PC-3 (cell line): Measurements from ENCODE around the gene EID3. TPM values are rescaled to one million over a fixed set of nuclear protein-coding genes. Genes with fewer than 3 reads are reported as not detected.

Source experiments
- ATAC-seq: fragments of 200-7000 bp; cut with Tn5 transposase; 2 replicates; pipeline ENCODE4 v1.9.1; 2020; ENCODE audit warnings: mild to moderate bottlenecking, moderate library complexity
- BruUV-seq: library from RNA; stranded (reverse); fragments of 400-500 nt; replicated peaks from 2 replicates; lab custom pipeline; 2021; lab: Mats Ljungman, UMichigan
- CTCF ChIA-PET: fragments of 300-600 bp; sonication (Branson Sonifier 250); formaldehyde crosslinking; loops from one replicate; lab custom pipeline; 2022; ENCODE audit warnings: antibody characterized with exemption; lab: Charles Lee
- POLR2A ChIA-PET: fragments of 300-600 bp; sonication (Branson Sonifier 250); formaldehyde crosslinking; loops from one replicate; lab custom pipeline; 2022; ENCODE audit warnings: antibody characterized with exemption; ENCODE audit not compliant: unreplicated experiment; lab: Charles Lee
- DNase-seq: peaks from one replicate; pipeline ENCODE4 v3.0.0-alpha.2; 2015
- H2AFZ ChIP-seq: fragments of 300-600 bp; sonication (generic); 2 replicates; pipeline ENCODE4 v1.6.0; 2016; ENCODE audit warnings: antibody characterized with exemption, low read length
- H3F3A ChIP-seq: fragments of 300-600 bp; sonication (generic); one replicate; pipeline ENCODE4 v1.6.0; 2017; ENCODE audit warnings: antibody characterized with exemption, low read length, control low read depth, mild to moderate bottlenecking; ENCODE audit not compliant: unreplicated experiment
- H3K27ac ChIP-seq: fragments of 300-600 bp; sonication (generic); 2 replicates; pipeline ENCODE4 v1.5.1; 2016; ENCODE audit warnings: mild to moderate bottlenecking, low read length
- H3K27me3 ChIP-seq: fragments of 300-600 bp; sonication (generic); 2 replicates; pipeline ENCODE4 v1.6.1; 2016; ENCODE audit warnings: low read length, mixed read lengths
- H3K36me3 ChIP-seq: fragments of 300-600 bp; sonication (generic); 2 replicates; pipeline ENCODE4 v1.6.1; 2016; ENCODE audit warnings: low read depth, mixed run types, low read length, mixed read lengths
- H3K4me1 ChIP-seq: fragments of 300-600 bp; sonication (generic); 2 replicates; pipeline ENCODE4 v1.5.1; 2016; ENCODE audit warnings: low read length; ENCODE audit not compliant: insufficient read depth
- H3K4me2 ChIP-seq: fragments of 300-600 bp; sonication (generic); 2 replicates; pipeline ENCODE4 v1.6.0; 2016; ENCODE audit warnings: low read length
- H3K4me3 ChIP-seq: fragments of 300-600 bp; sonication (generic); 2 replicates; pipeline ENCODE4 v1.5.1; 2016; ENCODE audit warnings: mild to moderate bottlenecking, low read length, mixed read lengths
- H3K79me2 ChIP-seq: fragments of 300-600 bp; sonication (generic); 2 replicates; pipeline ENCODE4 v1.6.1; 2017; ENCODE audit warnings: low read length, mixed read lengths
- H3K9ac ChIP-seq: fragments of 300-600 bp; sonication (generic); 2 replicates; pipeline ENCODE4 v1.6.0; 2016; ENCODE audit warnings: mild to moderate bottlenecking, low read length
- H3K9me2 ChIP-seq: fragments of 300-600 bp; sonication (generic); replicated peaks from 2 replicates; pipeline ENCODE4 v1.6.1; 2016; ENCODE audit warnings: mixed run types, low read length, mixed read lengths
- H3K9me3 ChIP-seq: fragments of 300-600 bp; sonication (generic); 2 replicates; pipeline ENCODE4 v1.6.1; 2016; ENCODE audit warnings: low read length, mixed read lengths
- H4K20me1 ChIP-seq: fragments of 300-600 bp; sonication (generic); 2 replicates; pipeline ENCODE4 v1.6.1; 2016; ENCODE audit warnings: low read length, mixed read lengths
- EZH2 ChIP-seq: fragments of 300-600 bp; sonication (generic); IDR thresholded peaks from one replicate; pipeline ENCODE4 v1.6.1; 2017; ENCODE audit warnings: antibody characterized with exemption, mild to moderate bottlenecking, low read length; ENCODE audit not compliant: unreplicated experiment
- EZH2phosphoT487 ChIP-seq: fragments of 300-600 bp; sonication (generic); IDR thresholded peaks from 2 replicates; pipeline ENCODE4 v1.6.1; 2018; ENCODE audit warnings: mild to moderate bottlenecking, antibody characterized with exemption, low read length, borderline replicate concordance
- intact Hi-C: fragments of 100-400 bp; cut with micrococcal nuclease; formaldehyde crosslinking; loops from 2 replicates; pipeline ENCODE4 v1.9.0; 2023
- total RNA-seq: library from RNA; depleted of rRNA; stranded (reverse); fragments of >200 nt; gene quantifications from 2 replicates; pipeline ENCODE4 v1.2.3, GENCODE V29; 2014
- TF ChIP-seq, protein P1 (sequence below): fragments of 300-600 bp; sonication (generic); conservative IDR thresholded peaks from 2 replicates; pipeline ENCODE4 v1.5.1; 2017; ENCODE audit warnings: antibody characterized with exemption, low read depth, mild to moderate bottlenecking, low read length

The EID3 gene
- total RNA-seq, 1 experiment from 2014 or later = 9.8 TPM

- POLR2A ChIA-PET = no interaction called here
- Histone ChIP-seq H3K9ac (no peak overlapping the region), H3F3A (peaks cover 11% of the 10 kb centered on the region), H4K20me1 (no peaks in the 10 kb centered on the region), H3K36me3 (no peaks in the 10 kb centered on the region), H3K4me3 (no peak overlapping the region), H3K4me2 (no peak overlapping the region), H3K9me3 (no peaks in the 10 kb centered on the region), H3K9me2 (no peaks in the 10 kb centered on the region), H3K79me2 (no peaks in the 10 kb centered on the region), H3K27me3 (no peaks in the 10 kb centered on the region), H3K4me1 (peaks cover 47% of the 10 kb centered on the region), H2AFZ (no peak overlapping the region), H3K27ac (no peak overlapping the region; the same call in 1 of the 2 replicates)
- no TSS peak for BruUV-seq
- DNase-seq = no peak
- intact Hi-C loops = no loop called here
- CTCF ChIA-PET = no interaction called here
- TF ChIP-seq, protein P1, sequence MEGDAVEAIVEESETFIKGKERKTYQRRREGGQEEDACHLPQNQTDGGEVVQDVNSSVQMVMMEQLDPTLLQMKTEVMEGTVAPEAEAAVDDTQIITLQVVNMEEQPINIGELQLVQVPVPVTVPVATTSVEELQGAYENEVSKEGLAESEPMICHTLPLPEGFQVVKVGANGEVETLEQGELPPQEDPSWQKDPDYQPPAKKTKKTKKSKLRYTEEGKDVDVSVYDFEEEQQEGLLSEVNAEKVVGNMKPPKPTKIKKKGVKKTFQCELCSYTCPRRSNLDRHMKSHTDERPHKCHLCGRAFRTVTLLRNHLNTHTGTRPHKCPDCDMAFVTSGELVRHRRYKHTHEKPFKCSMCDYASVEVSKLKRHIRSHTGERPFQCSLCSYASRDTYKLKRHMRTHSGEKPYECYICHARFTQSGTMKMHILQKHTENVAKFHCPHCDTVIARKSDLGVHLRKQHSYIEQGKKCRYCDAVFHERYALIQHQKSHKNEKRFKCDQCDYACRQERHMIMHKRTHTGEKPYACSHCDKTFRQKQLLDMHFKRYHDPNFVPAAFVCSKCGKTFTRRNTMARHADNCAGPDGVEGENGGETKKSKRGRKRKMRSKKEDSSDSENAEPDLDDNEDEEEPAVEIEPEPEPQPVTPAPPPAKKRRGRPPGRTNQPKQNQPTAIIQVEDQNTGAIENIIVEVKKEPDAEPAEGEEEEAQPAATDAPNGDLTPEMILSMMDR = no peak
- TF ChIP-seq EZH2 (no peak), EZH2phosphoT487 (no peak)
- no peak for ATAC-seq
Observed at GRCh38 chr12:104273503-104273902, 30.0 kb upstream of the EID3 start.

GRCh38 chr12:104274811-104275210, 28.7 kb upstream of the EID3 start:
- Histone ChIP-seq H3K79me2 (peaks cover 11% of the 10 kb centered on the region), H3K27ac (peak overlapping the region; percentile 99), H3K9ac (peak overlapping the region; percentile 37), H3K27me3 (no peaks in the 10 kb centered on the region), H3K36me3 (no peaks in the 10 kb centered on the region), H4K20me1 (no peaks in the 10 kb centered on the region), H3K4me1 (peaks cover 59% of the 10 kb centered on the region), H3K4me3 (no peak overlapping the region), H3K4me2 (peak overlapping the region; percentile 16), H3K9me2 (no peaks in the 10 kb centered on the region), H3K9me3 (no peaks in the 10 kb centered on the region), H3F3A (peaks cover 11% of the 10 kb centered on the region), H2AFZ (no peak overlapping the region)
- no TSS peak for BruUV-seq
- TF ChIP-seq EZH2 = no peak
- TF ChIP-seq, protein P1 = no peak
- TF ChIP-seq EZH2phosphoT487 = no peak
- DNase-seq = no peak
- ChIA-PET CTCF (no interaction called here), POLR2A (interaction anchor here (0.5 kb wide), 1 partner anchor 22 kb away, joined by 3 read pairs; no protein-coding TSS in a partner anchor)
- intact Hi-C loops = no loop called here
- ATAC-seq = no peak

- H4K20me1 ChIP-seq = no peaks in the 10 kb centered on the region
- H3K9ac ChIP-seq = peak overlapping the region; percentile 92
- peak overlapping the region; percentile 91 for H3K4me2 ChIP-seq
- POLR2A ChIA-PET = interaction anchor here (0.5 to 3.1 kb wide), 5 partner anchors 11 to 56 kb away, joined by 3 to 51 read pairs (median 5); no protein-coding TSS in a partner anchor
- intact Hi-C loops = loop anchor here (1.0 kb wide), 3 partner anchors 11 to 55 kb away; no protein-coding TSS in a partner anchor
- H3K36me3 ChIP-seq = no peaks in the 10 kb centered on the region
- H3K27ac ChIP-seq = peak overlapping the region; percentile 99
- no peaks in the 10 kb centered on the region for H3K27me3 ChIP-seq
- ATAC-seq = peak; percentile 53
- CTCF ChIA-PET = interaction anchor here (0.8 to 1.7 kb wide), 3 partner anchors 11 to 56 kb away, joined by 3 to 8 read pairs (median 7); no protein-coding TSS in a partner anchor
- no TSS peak for BruUV-seq
- 0 out of 2 replicates have a peak overlapping the region, but pooled peaks have one; percentile 19 for H2AFZ ChIP-seq
- peaks cover 18% of the 10 kb centered on the region for H3F3A ChIP-seq
- H3K4me3 ChIP-seq = peak overlapping the region; percentile 64
- TF ChIP-seq EZH2 = no peak
- TF ChIP-seq EZH2phosphoT487 = no peak
- TF ChIP-seq, protein P1 = 0 out of 2 replicates have a peak, but pooled peaks have one; percentile 11
- no peaks in the 10 kb centered on the region for H3K9me2 ChIP-seq
- peaks cover 11% of the 10 kb centered on the region for H3K79me2 ChIP-seq
- DNase-seq = peak; percentile 95
- H3K4me1 ChIP-seq = peaks cover 68% of the 10 kb centered on the region
- no peaks in the 10 kb centered on the region for H3K9me3 ChIP-seq
Observed at GRCh38 chr12:104275689-104276088, 27.9 kb upstream of the EID3 start.
